CD4-positive, alpha-beta T cell treated with Interferon gamma for 1 hour (primary cell): ENCODE data around the gene BANK1.

ENCODE experiments used
- DNase-seq: peaks from one replicate; pipeline ENCODE4 v3.0.0-alpha.2; 2020

BANK1 gene

GRCh38 chr4:101961144-101961543 is 170.6 kb downstream of the BANK1 start:
- DNase-seq, result no peak

- no peak for DNase-seq
These were observed 177.3 kb downstream of the BANK1 start for GRCh38 chr4:101967697-101968346.

GRCh38 chr4:101968364-101968763 is 177.8 kb downstream of the BANK1 start:
- no peak for DNase-seq

GRCh38 chr4:101969965-101970364 is 179.4 kb downstream of the BANK1 start:
- no peak for DNase-seq

- no peak for DNase-seq
These were observed 180.1 kb downstream of the BANK1 start for GRCh38 chr4:101970547-101971155.

GRCh38 chr4:101972791-101973190 is 182.3 kb downstream of the BANK1 start:
- DNase-seq, result no peak

- DNase-seq, result no peak
These were observed 182.8 kb downstream of the BANK1 start for GRCh38 chr4:101973361-101973760.

GRCh38 chr4:101977076-101977475 is 186.5 kb downstream of the BANK1 start:
- DNase-seq, result no peak

- no peak for DNase-seq
These were observed 191.2 kb downstream of the BANK1 start for GRCh38 chr4:101981756-101982155.

GRCh38 chr4:101983835-101984234 is 193.3 kb downstream of the BANK1 start:
- no peak for DNase-seq

GRCh38 chr4:101987623-101988243 is 197.2 kb downstream of the BANK1 start:
- DNase-seq, result no peak

GRCh38 chr4:101989551-101989950 is 199.0 kb downstream of the BANK1 start:
- no peak for DNase-seq

- DNase-seq, result no peak
These were observed 201.9 kb downstream of the BANK1 start for GRCh38 chr4:101992446-101992845.

GRCh38 chr4:101993002-101993841 is 202.7 kb downstream of the BANK1 start:
- DNase-seq, result no peak

- DNase-seq, result no peak
These were observed 203.6 kb downstream of the BANK1 start for GRCh38 chr4:101993842-101994775.

- DNase-seq, result no peak
These were observed 217.5 kb downstream of the BANK1 start for GRCh38 chr4:102007959-102008425.

- DNase-seq, result no peak
These were observed 218.2 kb downstream of the BANK1 start for GRCh38 chr4:102008711-102009110.

- DNase-seq, result no peak
These were observed 231.8 kb downstream of the BANK1 start for GRCh38 chr4:102022343-102022742.

- no peak for DNase-seq
These were observed 237.4 kb downstream of the BANK1 start for GRCh38 chr4:102027961-102028360.

GRCh38 chr4:102031406-102031805 is 240.9 kb downstream of the BANK1 start:
- no peak for DNase-seq

- no peak for DNase-seq
These were observed 245.5 kb downstream of the BANK1 start for GRCh38 chr4:102036016-102036415.
